Nephron (organoid): ENCODE measurements around the gene ACOXL.

Source experiments
- H3K27ac Mint-ChIP-seq, 3 experiments: 2 replicates each; pipeline ENCODE4 v1.8.0; 2020; ENCODE audit warnings: mixed read lengths in 3 of 3, mild to moderate bottlenecking in 2 of 3, moderate library complexity in 1 of 3
- H3K27me3 Mint-ChIP-seq: 2 replicates; pipeline ENCODE4 v1.8.0; 2021; ENCODE audit warnings: low read depth, mild to moderate bottlenecking, moderate library complexity, mixed read lengths
- H3K36me3 Mint-ChIP-seq: 2 replicates; pipeline ENCODE4 v1.8.0; 2020; ENCODE audit warnings: low read depth, mixed read lengths
- H3K4me1 Mint-ChIP-seq: 2 replicates; pipeline ENCODE4 v1.8.0; 2020; ENCODE audit warnings: mixed read lengths
- H3K4me3 Mint-ChIP-seq, 3 experiments: 2 replicates each; pipeline ENCODE4 v1.8.0; 2020; ENCODE audit warnings: mild to moderate bottlenecking in 3 of 3, mixed read lengths in 3 of 3, moderate library complexity in 2 of 3
- H3K9me3 Mint-ChIP-seq: 2 replicates; pipeline ENCODE4 v1.8.0; 2020; ENCODE audit warnings: mixed read lengths
- TF ChIP-seq, protein P1 (sequence below), 3 experiments: fragments of 200-600 bp; sonication (generic); IDR thresholded peaks; one replicate each; pipeline ENCODE4 v1.5.0; 2021; ENCODE audit warnings: antibody characterized with exemption in 3 of 3; ENCODE audit not compliant: unreplicated experiment in 3 of 3

The ACOXL gene

GRCh38 chr2:110812726-110813645 lies 80.6 kb downstream of the ACOXL start:
- Mint-ChIP-seq H3K36me3 (no peaks in the 10 kb centered on the region), H3K9me3 (no peaks in the 10 kb centered on the region), H3K27ac (no peak overlapping the region), H3K27me3 (peaks cover 3% of the 10 kb centered on the region), H3K4me3 (no peak overlapping the region), H3K4me1 (peaks cover 14% of the 10 kb centered on the region)
- TF ChIP-seq, protein P1, sequence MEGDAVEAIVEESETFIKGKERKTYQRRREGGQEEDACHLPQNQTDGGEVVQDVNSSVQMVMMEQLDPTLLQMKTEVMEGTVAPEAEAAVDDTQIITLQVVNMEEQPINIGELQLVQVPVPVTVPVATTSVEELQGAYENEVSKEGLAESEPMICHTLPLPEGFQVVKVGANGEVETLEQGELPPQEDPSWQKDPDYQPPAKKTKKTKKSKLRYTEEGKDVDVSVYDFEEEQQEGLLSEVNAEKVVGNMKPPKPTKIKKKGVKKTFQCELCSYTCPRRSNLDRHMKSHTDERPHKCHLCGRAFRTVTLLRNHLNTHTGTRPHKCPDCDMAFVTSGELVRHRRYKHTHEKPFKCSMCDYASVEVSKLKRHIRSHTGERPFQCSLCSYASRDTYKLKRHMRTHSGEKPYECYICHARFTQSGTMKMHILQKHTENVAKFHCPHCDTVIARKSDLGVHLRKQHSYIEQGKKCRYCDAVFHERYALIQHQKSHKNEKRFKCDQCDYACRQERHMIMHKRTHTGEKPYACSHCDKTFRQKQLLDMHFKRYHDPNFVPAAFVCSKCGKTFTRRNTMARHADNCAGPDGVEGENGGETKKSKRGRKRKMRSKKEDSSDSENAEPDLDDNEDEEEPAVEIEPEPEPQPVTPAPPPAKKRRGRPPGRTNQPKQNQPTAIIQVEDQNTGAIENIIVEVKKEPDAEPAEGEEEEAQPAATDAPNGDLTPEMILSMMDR (IDR thresholded peaks at IDR 0.05; ENCODE audit: unreplicated experiment in 3 of 3) = no peak

- TF ChIP-seq, protein P1 (IDR thresholded peaks at IDR 0.05; ENCODE audit: unreplicated experiment in 3 of 3) = no peak
Observed at GRCh38 chr2:110813896-110814295, 81.5 kb downstream of the ACOXL start.

GRCh38 chr2:110815938-110816337 lies 83.6 kb downstream of the ACOXL start:
- peaks cover 9% of the 10 kb centered on the region for H3K4me1 Mint-ChIP-seq
- no peak overlapping the region for H3K4me3 Mint-ChIP-seq
- peaks cover 3% of the 10 kb centered on the region for H3K9me3 Mint-ChIP-seq
- TF ChIP-seq, protein P1 (IDR thresholded peaks at IDR 0.05; ENCODE audit: unreplicated experiment in 3 of 3) = no peak
- peaks cover 10% of the 10 kb centered on the region for H3K27me3 Mint-ChIP-seq
- no peak overlapping the region for H3K27ac Mint-ChIP-seq
- no peaks in the 10 kb centered on the region for H3K36me3 Mint-ChIP-seq

More at GRCh38 chr2:110813896-110814295, 81.5 kb downstream of the ACOXL start:
- Mint-ChIP-seq H3K9me3 (no peaks in the 10 kb centered on the region), H3K27ac (no peak overlapping the region), H3K4me1 (peaks cover 9% of the 10 kb centered on the region), H3K36me3 (no peaks in the 10 kb centered on the region), H3K4me3 (no peak overlapping the region), H3K27me3 (peaks cover 7% of the 10 kb centered on the region)

DNA sequence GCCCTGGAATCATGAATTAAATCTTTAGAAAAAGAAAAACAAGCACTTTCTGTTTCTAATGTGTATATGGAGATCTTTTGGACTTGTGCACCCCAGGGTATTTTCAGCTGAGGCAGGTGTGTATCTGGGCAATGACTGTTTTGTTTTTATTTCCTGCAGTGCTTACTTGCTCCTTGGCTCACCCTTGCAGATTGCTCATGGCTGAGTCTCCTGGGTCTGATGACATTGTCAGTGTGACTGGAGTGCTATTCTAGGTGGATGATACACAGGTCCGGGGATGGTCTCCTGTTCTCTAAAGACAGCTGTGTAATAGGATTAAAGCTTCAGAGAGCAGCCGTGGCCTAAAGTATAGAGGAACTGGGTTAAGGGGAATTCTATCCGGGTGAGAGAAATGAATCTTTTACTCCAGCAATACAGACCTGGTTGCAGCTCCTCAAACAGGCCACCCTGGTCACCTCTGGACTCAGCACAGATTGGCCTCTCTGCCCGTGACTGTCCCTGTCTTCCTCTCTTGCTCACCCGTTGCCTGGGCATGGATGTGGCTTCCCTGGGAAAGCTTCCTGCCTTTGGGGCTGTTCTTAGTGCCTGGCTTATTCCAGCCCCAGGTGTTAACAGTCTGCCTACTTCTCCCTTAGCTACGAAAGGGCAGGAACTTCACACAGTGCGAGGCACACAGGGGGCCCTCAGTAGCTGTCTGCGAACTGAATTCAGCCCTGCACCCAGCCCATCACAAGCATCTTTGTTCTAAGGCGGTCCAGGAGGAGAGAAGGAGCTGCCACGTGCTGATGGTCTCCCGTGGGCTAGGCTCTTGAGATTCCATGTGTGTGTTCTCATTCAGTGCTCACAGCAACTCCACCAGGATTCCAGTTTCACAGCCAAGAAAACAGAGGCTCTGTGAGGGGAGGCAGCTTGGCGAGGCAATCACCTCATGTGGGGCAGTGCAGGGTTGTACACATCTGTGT lies 84.3 kb downstream of the ACOXL start:
- TF ChIP-seq, protein P1 (IDR thresholded peaks at IDR 0.05; ENCODE audit: unreplicated experiment in 3 of 3) = no peak
- Mint-ChIP-seq H3K4me1 (peaks cover 3% of the 10 kb centered on the region), H3K27me3 (peaks cover 10% of the 10 kb centered on the region), H3K27ac (no peak overlapping the region), H3K9me3 (peaks cover 4% of the 10 kb centered on the region), H3K4me3 (no peak overlapping the region), H3K36me3 (no peaks in the 10 kb centered on the region)

GRCh38 chr2:110818767-110819481 lies 86.6 kb downstream of the ACOXL start:
- H3K27ac Mint-ChIP-seq = no peak overlapping the region

More at GRCh38 chr2:110818767-110819481, 86.6 kb downstream of the ACOXL start:
- H3K4me3 Mint-ChIP-seq = no peak overlapping the region
- peaks cover 10% of the 10 kb centered on the region for H3K27me3 Mint-ChIP-seq
- H3K36me3 Mint-ChIP-seq = no peaks in the 10 kb centered on the region
- H3K9me3 Mint-ChIP-seq = peaks cover 15% of the 10 kb centered on the region
- no peaks in the 10 kb centered on the region for H3K4me1 Mint-ChIP-seq
- TF ChIP-seq, protein P1 (IDR thresholded peaks at IDR 0.05; ENCODE audit: unreplicated experiment in 3 of 3) = no peak
